GM12873 (cell line): Measurements from ENCODE around the gene CARD9.

ENCODE experiments used
- CTCF ChIP-seq: IDR thresholded peaks from 2 replicates; pipeline ENCODE4 v1.5.1; 2012; ENCODE audit warnings: low read depth, mild to moderate bottlenecking, moderate library complexity, low read length, control low read depth; ENCODE audit not compliant: insufficient read depth; ENCODE audit errors: missing control alignments

The CARD9 gene

GRCh38 chr9:136364942-136365774 is 8.3 kb downstream of the CARD9 start:
- no peak for TF ChIP-seq CTCF

- TF ChIP-seq CTCF = no peak
These were observed 9.3 kb downstream of the CARD9 start for GRCh38 chr9:136363949-136364748.

GRCh38 chr9:136363106-136363948 is 10.1 kb downstream of the CARD9 start, which contains the start of gene DNLZ:
Gene DNLZ, minus strand, starts transcription at chr9:136363744. Its CDS starts 30 bp downstream, at chr9:136363714.
- TF ChIP-seq CTCF = peak; percentile 91

DNA sequence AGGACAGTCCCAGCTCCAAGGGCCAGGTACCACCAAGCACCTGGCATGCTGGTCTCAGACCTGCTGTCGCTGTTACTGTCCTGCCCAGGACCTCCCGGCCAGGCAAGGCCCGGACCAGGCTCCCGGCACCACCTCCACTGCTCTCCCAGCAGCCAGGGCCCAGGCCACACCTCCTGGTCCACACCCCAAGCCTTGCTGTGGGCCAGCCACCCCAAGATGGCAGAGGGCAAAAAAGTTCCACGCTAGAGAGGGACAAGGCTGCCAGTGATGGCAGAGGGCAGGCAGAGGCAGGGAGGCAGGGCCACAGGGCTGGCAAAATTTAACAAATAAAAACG is 11.1 kb downstream of the CARD9 start:
- TF ChIP-seq CTCF = no peak

- no peak for TF ChIP-seq CTCF
These were observed 11.6 kb downstream of the CARD9 start for GRCh38 chr9:136361754-136362449.

- TF ChIP-seq CTCF = no peak
These were observed 12.3 kb downstream of the CARD9 start for GRCh38 chr9:136361047-136361753.
